Measurements from ENCODE around the gene CBS.

Gene CBS

GRCh38 chr21:43005635-43006034 is 70.0 kb downstream of the CBS start:
- H3K4me3 ChIP-seq (ENCODE audit: low read depth, low read length) = no peak overlapping the region
- no peak for DNase-seq (ENCODE audit: low read depth, low spot score)
- in situ Hi-C loops (cut with HindIII; ENCODE audit: low sequenced_read_pairs) = no loop called here
- no peak for TF ChIP-seq CTCF (IDR thresholded peaks at IDR 0.05; ENCODE audit: low read depth, low read length)

- in situ Hi-C loops (cut with HindIII; ENCODE audit: low sequenced_read_pairs) = no loop called here
- no peak for DNase-seq (ENCODE audit: low read depth, low spot score)
- no peak for TF ChIP-seq CTCF (IDR thresholded peaks at IDR 0.05; ENCODE audit: low read depth, low read length)
- H3K4me3 ChIP-seq (ENCODE audit: low read depth, low read length) = no peak overlapping the region
Measured at GRCh38 chr21:43004926-43005325, 70.7 kb downstream of the CBS start.
